Measurements from ENCODE around the gene PGC.

GRCh38 chr6:41746107-41746506, 1.1 kb downstream of the PGC start:
- TF ChIP-seq POLR2AphosphoS5 (IDR thresholded peaks at IDR 0.05; ENCODE audit: borderline replicate concordance, low read depth, low read length) (no peak), EZH2 (IDR thresholded peaks at IDR 0.05) (no peak)
